GM18505 (cell line): ENCODE data around the gene CDCA8.

ENCODE experiments used
- ATAC-seq: cut with Tn5 transposase; IDR thresholded peaks from one replicate; pipeline ENCODE4 v1.9.1; 2021; ENCODE audit not compliant: unreplicated experiment
- POLR2A ChIP-seq: IDR thresholded peaks from 4 replicates; pipeline ENCODE4 v1.6.1; 2011; ENCODE audit warnings: borderline replicate concordance; ENCODE audit not compliant: insufficient read depth, insufficient read length; ENCODE audit errors: extremely low read depth

The CDCA8 gene

DNA sequence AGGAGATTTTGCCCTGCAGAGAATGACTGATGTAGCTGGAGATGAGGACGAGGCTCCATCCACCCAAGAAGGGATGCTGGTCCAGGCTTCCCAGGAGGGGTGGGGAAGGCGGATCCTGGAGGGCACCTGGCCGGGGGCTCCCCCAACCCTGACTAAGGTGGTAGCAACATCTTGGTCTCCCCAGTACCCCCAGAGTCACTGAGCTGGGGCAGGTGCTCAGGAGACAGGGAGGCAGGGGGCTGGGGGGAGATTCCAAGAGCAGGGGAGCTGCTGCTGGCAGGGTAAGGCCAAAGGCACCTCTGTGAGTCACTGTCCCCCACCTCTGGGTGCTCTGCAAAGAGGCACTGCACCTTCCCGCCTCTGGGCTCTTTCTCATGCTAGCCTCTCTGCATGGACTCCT lies 24.0 kb downstream of the CDCA8 start:
- TF ChIP-seq POLR2A, result no peak
- ATAC-seq, result no peak

DNA sequence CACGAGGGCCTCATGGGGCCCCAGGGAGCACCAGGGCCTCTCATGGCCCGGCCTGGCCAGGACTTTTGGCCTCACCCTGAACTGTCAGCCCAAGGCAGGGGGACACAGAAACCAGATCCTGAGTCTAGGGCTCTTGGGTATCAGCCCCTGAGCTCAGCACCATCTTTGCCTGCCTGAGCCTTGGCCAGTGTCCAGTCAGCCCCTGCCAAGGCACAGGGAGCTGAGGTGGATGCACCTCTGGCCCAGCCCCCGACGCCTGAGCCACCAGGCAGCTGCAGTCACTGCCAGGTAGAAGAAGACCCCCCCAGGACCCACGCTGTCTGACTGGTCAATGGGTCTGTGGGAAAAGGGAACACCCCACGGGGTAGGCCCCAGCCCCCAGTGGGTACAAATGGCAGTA lies 25.3 kb downstream of the CDCA8 start:
- no peak for TF ChIP-seq POLR2A
- ATAC-seq, result no peak

DNA sequence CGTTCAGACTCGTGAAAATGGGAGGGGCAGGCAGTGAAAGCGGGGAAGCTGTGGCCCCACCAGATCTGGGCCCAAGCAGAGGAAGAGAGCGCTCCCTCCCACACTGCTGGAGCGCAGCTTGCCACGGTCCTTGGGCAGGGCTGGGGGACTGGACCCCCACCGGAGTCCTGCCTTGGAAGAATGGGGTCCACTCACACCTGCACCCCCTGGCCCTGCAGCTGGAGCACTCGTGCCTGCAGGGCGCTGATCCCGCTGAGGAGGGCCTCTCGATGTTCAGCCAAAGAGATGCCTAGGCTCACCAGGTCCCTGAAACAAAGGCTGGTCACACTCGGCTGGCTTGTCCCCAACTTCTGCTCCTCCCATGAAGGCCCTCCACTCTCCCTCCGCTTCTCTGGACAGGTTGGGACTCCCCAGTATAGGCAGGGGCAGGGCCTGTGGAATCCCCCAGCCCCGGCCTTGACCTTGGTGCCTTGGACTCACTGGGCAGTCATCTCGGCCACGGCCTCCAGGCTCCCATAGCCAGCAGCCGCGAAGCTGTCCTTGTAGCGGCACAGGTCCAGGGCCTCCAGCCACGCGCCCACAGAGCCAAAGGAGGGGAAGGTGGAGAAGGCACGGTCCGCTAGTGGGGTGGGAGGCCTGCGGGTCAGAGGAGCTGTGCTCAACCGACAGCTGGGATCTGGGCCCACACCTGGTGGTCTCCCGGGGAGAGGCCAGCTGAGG lies 26.0 kb downstream of the CDCA8 start:
- ATAC-seq, result no peak
- no peak for TF ChIP-seq POLR2A

DNA sequence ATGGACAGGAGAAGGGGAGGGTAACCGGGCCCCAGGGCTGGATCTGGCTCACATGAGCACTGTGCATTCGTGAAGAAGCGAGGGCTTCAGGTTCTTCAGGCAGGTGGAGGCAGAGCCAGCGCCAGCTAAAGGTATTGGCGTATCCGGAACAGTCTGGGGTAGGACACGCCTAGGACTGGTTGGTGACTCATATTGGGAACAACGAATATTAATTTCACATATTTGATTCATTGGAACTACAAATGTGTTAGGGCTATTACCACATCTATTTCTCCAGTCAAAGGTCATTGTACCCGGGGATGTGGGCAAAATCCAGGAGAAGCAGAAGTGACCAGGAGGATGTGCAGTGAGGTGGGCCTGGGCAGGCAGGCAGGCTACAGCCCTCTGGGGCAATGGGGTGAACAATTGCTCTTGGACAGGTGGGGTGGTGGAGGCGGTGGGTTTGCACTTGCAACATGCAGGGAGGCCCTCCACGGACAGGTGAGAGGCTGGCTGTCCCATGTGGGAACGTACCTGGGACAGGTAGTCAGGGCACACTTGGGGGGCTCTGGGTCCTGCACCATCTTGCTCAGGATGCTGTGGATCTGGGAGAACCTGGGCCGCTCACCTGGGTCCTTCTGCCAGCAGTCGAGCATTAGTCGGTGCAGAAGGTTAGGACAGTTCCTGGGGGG lies 26.7 kb downstream of the CDCA8 start:
- ATAC-seq, result no peak
- TF ChIP-seq POLR2A, result no peak

DNA sequence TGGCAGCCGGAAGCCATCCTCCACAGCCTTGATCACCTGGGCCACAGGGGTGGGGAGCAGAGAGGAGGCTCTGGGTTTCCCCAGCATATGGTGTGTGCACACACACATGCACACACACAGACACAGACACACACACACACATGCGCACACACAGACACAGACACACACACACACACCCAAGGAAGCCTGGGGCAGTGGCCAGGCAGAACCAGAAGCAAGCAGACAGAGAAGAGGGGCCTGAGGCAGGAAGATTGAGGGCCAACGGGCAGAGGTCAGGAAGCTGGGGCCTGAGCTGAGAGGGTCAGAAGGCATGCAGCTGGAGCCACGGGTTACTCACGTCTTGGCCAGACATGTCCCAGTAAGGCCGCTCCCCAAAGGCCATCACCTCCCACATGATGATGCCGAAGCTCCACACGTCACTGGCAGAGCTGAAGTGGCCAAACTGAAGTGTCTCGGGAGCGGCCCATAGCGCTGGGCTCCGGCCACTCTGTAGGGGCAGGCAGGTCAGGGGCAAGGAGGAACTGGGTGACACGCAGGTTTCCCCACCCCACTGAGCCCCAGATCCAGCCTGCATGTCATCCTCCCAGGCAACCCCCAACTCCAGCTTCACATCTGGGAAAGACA lies 27.4 kb downstream of the CDCA8 start:
- TF ChIP-seq POLR2A, result no peak
- ATAC-seq, result no peak

DNA sequence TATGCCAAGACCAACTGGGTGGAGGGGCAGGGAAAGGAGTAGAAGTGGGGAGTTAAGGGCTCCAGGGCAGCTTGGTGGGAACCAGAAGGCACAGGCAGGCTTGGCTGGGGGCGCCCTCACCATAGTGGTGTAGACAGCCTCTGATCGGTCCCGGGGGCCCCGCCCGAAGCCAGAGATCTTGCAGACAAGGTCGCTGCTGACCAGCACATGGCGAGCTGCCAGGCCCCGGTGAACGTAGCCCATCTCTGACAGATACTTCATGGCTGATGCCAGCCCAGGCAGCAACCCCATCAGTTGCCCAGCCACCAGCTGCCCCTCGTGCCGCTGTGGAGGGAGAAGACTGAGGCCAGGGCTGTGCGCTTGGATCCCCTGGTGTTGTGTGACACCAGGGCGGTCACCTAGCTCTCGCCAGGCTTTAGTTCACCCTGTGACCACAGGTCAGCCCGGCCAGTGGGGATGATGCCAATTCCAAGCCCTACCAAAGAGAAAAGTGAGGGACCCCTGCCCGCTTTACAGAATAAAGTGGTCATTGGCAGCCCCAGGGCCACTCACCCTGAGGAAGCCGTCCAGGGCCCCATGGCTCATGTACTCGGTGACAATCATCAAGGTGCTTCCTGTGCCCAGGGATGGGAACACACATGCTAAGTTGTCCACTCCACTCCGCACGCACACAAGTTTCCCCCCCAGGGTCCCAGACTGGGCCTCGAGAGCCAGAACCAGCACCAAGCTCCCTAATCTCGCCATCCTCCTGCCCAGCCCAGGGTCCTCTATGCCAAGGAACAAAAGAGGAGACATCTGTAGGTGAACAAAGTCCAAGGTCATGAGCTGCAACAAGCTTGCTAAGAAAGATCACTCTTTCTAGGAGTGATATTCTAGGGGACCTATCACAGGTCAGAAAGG lies 28.2 kb downstream of the CDCA8 start:
- no peak for TF ChIP-seq POLR2A
- no peak for ATAC-seq

DNA sequence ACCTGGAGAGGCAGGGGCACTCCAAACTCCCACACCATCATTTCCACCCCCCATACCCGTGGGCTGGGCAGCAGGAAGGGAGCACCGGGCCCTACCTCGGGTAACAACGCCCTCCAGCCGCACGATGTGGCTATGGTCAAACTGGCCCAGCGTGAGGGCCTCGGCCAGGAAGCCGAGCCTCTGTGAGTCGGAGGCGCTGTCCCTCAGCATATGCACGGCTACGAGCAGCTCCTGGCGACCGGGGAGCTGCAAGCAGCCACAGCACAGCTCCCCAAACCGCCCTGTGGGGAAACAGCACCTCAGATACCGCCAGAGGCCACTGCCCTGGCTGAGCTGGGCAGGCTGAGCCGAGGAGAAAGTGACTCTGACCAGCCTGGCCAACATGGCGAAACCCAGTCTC lies 29.2 kb downstream of the CDCA8 start:
- ATAC-seq, result no peak
- TF ChIP-seq POLR2A, result no peak

DNA sequence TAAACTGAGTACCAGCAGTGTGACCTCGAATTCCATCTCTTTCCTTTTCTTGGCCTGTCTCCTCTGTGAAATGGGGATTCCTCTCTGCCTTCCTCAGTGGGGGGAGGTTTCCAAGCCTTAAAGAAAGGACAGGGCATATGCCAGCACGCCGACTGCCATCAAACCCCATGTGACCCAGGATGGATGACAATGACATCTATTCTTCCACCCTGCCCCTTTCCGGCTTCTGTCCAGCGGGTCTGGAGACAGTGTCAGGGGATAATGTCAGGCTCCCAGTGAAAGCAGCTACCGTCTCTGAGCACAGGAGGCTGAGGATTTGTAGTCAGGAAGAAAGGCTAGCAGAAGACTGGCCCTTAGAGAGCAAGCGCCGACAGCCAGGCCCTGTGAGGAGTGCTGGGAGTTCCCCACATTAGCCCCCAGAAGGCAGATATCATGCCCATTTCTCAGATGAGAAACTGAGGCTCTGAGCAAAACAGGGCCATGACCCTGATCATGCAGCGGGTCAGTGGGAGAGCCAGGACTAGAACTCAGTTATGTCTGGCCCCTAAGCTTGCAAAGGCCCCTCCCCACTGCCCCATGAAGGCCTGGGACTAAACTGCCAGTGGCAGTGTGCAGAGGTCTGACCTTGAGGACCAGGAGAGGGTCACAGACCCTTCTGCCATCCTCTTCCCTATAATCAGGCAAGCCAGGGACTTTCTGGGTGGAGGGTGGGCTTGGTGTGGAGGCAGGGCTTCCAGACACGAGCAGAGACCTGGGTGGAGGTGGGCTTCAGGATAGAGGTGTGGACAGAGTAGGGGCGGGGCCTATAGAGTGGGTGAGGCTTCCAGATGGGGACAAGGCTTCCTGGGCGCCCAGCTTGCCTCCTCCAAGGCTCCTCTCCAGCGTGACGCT lies 30.1 kb downstream of the CDCA8 start:
- no peak for TF ChIP-seq POLR2A
- no peak for ATAC-seq

DNA sequence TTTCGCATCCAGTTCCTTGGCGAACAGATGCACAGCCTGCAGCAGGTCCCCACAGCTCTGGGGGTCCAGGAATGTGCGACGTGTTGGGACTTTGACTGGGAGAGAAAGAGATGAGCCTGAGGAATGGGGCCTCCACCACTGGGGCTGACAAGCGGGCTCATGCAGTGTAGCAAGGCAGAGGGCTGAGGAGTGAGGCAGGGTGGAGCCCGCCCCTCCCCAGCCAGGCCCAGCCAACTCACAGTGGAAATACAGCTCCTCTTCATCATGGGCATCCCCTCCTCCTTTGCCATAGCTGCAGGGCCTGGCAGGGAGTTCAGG lies 30.7 kb downstream of the CDCA8 start:
- ATAC-seq, result no peak
- no peak for TF ChIP-seq POLR2A

DNA sequence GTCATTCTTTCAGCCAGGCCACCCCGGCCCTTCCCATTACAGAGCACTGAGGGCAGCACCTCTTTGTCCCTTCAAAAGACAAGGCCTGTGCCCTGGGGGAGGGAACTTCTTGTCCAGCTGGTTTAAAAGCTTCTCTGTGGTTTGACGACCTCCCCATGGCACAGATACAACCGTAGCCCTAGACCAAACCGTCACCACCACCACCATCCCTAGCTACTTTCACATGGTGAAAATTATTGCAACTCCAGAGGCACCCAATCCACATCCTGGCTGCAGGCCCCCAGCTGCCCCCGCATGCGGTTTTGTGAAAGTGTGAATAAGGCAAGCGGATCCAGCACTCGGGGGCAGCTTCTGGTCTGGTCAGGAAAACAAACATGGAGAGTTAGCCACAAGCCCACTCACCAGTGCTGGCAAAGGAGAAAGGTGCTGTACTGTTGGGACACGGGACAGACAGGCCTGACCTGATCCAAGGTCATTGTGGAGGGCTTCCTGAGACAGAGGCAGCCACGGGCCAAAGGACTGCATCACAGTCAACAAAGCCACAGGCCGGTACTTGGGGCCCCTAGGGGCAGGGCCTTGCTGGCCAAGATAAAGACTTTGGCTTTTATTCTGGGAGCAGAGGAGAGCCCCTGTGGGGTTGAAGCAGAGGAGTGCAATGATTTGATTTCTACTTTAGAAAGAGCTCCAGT lies 31.2 kb downstream of the CDCA8 start:
- no peak for ATAC-seq
- no peak for TF ChIP-seq POLR2A

DNA sequence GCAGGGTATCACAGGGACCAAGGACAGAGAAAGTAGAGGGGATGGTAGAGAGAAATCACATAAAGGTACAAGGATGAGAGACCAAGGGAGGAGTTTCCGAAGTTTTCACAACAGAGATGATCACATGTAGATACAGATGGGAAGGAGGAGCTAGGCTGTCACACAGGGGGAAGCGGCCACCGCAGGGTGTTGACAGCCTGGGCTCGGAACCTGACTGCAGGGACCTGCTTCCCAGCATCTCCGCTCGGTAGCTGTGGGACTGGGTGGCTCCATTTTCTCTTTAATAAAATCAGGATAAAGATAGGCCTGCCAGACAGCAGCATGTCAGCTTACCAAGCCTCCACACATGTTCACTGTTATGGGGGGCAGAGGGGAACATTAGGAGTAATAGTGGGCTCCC lies 32.3 kb downstream of the CDCA8 start:
- TF ChIP-seq POLR2A, result no peak
- no peak for ATAC-seq
